Epithelial cell of prostate (primary cell): Measurements from ENCODE around the gene TRPV6.

Experiments used
- DNase-seq: peaks from one replicate; pipeline ENCODE4 v3.0.0-alpha.2; 2011; ENCODE audit warnings: low read depth, low spot score
- H3K27ac ChIP-seq: fragments of 450-650 bp; 2 replicates; pipeline ENCODE4 v1.5.1; 2017; ENCODE audit warnings: mild to moderate bottlenecking

The TRPV6 gene

DNA sequence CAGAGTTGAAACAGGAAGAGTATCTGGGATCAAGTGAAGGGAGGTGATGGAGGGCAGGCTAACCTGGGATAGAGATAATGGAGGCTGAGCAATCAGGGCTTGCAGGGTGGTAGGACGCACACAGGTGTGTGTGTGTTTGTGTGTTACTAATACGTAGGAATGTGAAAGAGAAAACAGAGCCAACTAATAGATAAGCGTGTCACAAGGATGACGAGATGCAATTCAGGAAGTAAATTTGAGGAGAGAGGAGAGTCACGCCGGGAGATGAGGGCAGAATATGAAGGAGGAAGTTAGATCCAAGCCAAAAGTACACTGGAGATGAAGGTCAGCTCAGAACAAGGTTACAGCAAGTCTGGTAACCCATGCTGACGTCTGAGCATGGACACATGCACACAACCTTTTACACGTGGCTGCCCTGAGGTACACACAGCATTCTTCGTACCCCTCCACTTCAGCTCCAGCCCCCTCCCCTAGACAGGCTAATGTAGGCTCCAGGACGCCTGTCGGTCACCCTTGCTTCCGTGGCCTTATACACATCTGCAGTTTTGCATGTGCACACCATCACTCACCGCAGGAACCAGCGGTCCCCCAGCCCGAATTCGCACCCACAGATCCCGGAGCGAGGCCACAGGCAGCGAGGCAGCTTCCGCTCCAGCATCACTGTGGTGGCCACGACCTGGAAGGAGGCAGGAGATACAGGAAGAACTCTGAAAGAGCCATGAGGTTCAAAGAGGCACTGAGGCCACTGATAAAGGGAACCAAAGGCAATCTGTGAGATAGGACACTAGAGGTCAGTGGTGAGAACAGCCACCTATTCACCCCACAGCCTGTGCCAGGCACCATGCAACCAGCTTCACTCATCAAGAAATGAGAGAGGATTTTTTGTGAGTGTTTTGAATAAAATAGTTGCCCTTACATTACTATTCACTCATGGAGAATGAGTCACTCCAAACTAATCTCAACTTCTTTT is 23.7 kb upstream of the TRPV6 start:
- no peak overlapping the region for H3K27ac ChIP-seq
- DNase-seq = no peak

DNA sequence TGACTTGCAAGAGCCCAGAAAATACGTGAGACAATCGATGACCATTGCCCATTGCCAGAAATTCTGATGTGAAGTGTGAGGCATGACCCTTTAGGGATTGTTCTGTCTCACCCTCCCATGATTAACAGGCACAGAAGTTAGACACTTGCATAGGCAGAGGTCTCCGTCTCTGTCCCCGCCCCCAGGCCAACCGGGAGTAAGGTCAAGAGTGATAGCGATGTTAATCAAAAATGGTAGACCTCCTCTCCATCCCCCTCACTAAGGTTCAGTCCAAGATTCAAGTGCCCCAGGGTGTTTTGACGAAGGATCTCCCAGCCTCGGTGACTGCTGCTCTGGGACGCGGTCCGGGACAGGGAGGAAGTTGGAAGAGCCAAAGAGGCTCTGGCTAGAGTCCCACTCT is 22.7 kb upstream of the TRPV6 start:
- DNase-seq = no peak
- H3K27ac ChIP-seq = no peak overlapping the region

DNA sequence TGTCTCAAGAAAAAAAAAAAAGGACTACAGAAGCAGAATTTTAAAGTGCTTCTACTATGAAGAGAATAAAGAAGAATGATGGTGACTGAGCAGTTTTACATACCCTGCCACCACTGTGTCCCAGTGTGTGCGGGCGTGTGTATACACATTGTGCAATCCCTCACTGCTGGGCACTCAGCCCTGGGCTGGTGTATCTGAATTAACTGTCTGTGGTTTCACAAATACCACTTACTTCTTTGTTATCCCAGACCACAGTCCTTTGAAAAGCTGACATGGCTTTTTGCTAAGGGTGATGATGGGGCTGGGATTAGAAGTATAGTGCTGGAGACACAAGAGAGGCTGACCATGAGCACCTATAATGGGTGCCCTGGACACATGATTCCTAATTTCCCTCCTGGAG is 21.1 kb upstream of the TRPV6 start:
- no peak overlapping the region for H3K27ac ChIP-seq
- no peak for DNase-seq

DNA sequence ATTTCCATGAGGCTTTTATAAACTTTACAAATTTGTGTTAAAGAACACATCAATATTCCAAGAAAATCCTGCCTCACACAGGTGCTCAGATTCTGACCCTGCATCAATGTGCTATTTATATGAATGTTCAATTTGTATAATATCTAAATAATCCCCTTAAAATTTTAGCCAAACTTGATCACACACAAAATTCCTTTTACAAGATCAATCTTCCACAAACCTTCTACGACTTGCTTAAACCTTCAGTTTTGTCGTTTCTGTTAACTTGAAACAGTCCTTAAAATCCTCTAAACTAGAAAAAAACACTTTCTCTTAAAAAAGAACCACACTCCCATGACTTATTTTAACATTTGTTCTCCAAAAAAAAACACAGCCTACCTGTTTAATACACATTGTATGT is 20.2 kb upstream of the TRPV6 start:
- no peak overlapping the region for H3K27ac ChIP-seq
- no peak for DNase-seq

GRCh38 chr7:142904128-142904527 is 18.6 kb upstream of the TRPV6 start:
- no peak for DNase-seq
- H3K27ac ChIP-seq = no peak overlapping the region

GRCh38 chr7:142901426-142902259 is 16.1 kb upstream of the TRPV6 start:
- no peak overlapping the region for H3K27ac ChIP-seq
- no peak for DNase-seq

GRCh38 chr7:142899661-142900060 is 14.1 kb upstream of the TRPV6 start:
- no peak overlapping the region for H3K27ac ChIP-seq
- DNase-seq = no peak

DNA sequence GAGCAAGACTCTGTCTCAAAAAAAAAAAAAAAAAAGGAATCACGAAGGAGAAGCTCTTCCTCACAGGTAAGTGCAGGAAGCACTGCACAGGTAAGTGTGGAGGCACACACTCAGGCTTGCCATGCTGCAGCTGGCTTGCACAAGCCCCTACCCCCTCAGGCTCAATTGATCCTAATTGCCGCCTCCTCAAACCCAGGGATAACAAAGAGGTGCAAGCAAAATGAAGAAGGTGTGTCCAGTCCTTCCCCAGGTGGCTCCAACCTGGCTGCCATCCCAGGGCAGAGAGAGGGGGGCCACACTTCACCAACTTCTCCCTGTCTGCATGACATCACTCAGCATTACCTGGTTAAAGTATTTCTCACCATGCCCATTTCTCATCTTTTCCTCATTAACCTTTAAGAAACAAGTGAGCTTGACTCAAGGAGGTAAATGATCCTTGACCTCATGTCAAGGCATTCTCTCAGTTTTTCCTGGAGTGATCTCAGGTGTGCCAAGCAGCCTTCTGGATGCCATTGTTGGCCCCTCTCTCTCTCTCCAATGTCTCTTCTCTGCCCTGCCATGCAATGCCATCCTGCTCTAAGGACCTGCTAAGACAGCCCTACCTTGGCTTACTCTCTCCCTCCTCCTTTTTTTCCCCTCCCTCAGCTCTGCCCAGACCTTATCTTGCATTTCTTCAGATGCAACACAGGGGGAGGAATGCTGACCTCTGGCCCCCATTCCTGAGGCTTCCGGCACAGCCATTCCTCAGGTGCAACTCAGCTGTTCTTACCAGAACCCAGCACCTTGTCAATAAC is 13.0 kb upstream of the TRPV6 start:
- no peak overlapping the region for H3K27ac ChIP-seq
- DNase-seq = no peak

DNA sequence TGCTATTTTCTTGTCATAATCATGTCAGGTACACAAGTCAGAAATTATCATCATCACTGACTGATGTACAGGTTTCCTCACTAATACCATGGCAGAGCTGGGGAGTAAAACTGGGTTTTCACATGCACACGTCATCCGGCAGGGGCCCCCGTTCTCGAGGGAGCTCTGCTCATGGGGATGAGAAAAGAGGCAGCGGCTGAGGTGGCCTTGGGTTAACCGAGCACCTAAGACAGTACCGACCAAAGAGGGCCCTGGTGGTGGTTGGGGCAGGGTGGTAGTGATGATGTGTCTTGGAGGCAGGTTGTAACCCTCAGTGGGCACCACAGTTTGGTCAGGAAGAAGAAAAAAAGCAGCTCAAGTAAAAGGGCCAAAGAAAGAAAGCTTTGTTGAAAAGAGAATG is 12.1 kb upstream of the TRPV6 start:
- DNase-seq = no peak
- no peak overlapping the region for H3K27ac ChIP-seq

DNA sequence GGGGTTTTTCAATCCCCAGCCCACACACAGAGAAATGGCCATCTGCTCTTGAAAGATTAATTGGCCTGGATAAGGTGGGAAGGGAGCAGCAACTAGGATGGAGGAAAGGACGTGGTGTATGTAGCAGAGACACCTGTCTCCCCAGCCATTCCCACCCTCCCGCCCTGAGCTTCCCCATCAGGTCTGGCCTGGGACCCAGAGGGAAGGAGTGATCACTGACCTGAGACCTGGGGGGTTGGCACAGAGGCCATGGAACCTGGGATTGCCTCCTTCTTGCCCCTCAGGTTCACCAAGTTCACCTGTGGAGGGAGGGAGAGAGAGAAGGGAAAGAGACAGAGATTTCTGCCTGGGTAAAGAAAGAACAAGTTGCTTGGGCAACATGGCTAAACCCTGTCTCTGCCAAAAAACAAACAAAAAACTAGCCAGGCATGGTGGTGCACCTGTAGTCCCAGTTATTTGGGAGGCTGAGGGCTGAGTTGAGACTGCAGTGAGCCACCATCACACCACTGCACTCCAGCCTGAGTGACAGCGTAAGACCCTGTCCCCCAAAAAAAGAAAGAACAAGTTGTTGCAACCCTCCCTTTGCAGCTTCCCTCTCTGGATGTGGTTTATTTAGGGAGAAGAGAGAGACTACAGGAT is 11.3 kb upstream of the TRPV6 start:
- DNase-seq = no peak

DNA sequence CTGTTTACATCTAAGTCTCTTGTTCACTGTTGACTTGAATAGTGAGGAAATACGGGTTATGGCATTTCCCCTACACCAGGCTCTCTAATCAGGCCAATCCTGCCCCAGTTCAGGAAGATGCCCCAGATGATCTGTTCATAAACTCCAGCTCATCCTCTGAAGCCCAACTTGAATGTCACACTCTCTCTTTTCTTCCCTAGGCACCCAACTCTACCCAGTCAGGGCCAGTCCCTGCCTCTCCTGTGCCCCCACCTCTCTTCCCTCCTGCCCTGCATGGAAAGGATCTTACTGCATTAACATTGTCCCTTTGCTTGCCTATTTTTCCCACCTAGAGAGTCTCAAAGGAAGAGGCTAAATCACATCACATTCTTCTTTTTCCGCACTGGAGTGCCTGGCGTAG is 10.6 kb upstream of the TRPV6 start:
- H3K27ac ChIP-seq = no peak overlapping the region
- DNase-seq = no peak

More for the DNA sequence above, 11.3 kb upstream of the TRPV6 start:
- no peak overlapping the region for H3K27ac ChIP-seq

- no peak overlapping the region for H3K27ac ChIP-seq
- DNase-seq = no peak
Measured at GRCh38 chr7:142894985-142895593, 9.5 kb upstream of the TRPV6 start.

- DNase-seq = no peak
- no peak overlapping the region for H3K27ac ChIP-seq
Measured at GRCh38 chr7:142894112-142894984, 8.8 kb upstream of the TRPV6 start.

- no peak for DNase-seq
- H3K27ac ChIP-seq = no peak overlapping the region
Measured at GRCh38 chr7:142892951-142893350, 7.4 kb upstream of the TRPV6 start.

DNA sequence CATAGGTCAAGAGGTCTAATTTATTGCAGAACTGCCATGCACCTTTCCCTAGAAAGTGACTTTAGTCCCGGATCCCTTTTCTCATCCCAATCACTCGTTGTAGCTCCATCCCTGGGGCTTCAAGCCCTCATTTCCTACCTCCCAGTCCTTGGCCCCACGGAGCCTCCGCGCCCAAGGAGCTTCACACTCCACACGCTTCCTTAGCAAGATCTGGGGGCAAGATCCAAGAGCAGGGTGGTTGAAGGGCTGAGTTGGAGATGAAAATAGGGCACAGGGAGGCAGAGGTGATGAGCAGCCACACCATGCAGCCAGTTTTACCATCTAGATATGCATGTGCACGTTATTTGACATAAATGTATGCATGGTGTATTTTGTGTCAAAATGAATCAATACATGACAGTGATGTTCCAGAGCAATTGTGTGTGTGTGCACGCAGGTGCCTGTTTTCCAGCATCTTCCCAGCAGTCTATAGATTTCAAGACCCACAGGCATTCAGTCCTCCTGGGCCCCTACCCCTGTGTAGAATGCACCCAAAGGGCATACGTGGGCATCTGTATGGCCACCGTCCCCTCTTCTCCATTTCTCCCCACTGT is 6.0 kb upstream of the TRPV6 start:
- H3K27ac ChIP-seq = no peak overlapping the region
- DNase-seq = no peak

DNA sequence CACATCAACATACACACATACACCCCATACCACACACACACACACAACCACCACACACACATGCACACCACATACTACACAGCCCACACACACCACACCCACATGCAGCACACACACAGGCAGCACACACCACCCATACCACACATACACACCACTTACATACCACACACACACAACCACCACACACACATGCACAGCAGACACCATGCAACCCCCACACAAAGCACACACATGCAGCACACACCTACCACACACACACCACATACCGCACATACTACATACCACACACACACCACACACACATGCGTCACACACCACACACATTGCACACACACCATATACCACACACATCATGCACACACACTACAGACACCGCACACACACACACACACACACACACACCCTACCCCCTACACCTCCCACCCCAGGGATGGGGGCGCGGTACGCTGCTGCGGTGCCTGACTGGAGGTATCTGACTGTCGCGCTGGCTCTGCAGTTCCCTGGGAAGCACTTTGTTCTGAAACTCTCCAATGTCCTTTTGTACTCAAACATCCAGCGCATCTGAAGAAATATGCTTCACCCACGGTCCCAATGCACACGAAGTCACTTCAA is 5.4 kb upstream of the TRPV6 start:
- no peak overlapping the region for H3K27ac ChIP-seq
- no peak for DNase-seq

GRCh38 chr7:142889816-142890215 is 4.3 kb upstream of the TRPV6 start:
- H3K27ac ChIP-seq = no peak overlapping the region
- no peak for DNase-seq
